Measurements from ENCODE around the gene MRPL14.

- TF ChIP-seq CTCF (IDR thresholded peaks at IDR 0.05 in 2 of 3, conservative IDR thresholded peaks at IDR 0.05 in 1 of 3; ENCODE audit: borderline replicate concordance in 1 of 3, insufficient read depth in 1 of 3, low read depth in 2 of 3, low read length in 2 of 3) = no peak
- TF ChIP-seq EZH2 (IDR thresholded peaks at IDR 0.05) = no peak
- TF ChIP-seq POLR2A (IDR thresholded peaks at IDR 0.05; ENCODE audit: borderline replicate concordance, extremely low read depth, insufficient read depth, insufficient read length) = no peak
- TF ChIP-seq, protein P1, sequence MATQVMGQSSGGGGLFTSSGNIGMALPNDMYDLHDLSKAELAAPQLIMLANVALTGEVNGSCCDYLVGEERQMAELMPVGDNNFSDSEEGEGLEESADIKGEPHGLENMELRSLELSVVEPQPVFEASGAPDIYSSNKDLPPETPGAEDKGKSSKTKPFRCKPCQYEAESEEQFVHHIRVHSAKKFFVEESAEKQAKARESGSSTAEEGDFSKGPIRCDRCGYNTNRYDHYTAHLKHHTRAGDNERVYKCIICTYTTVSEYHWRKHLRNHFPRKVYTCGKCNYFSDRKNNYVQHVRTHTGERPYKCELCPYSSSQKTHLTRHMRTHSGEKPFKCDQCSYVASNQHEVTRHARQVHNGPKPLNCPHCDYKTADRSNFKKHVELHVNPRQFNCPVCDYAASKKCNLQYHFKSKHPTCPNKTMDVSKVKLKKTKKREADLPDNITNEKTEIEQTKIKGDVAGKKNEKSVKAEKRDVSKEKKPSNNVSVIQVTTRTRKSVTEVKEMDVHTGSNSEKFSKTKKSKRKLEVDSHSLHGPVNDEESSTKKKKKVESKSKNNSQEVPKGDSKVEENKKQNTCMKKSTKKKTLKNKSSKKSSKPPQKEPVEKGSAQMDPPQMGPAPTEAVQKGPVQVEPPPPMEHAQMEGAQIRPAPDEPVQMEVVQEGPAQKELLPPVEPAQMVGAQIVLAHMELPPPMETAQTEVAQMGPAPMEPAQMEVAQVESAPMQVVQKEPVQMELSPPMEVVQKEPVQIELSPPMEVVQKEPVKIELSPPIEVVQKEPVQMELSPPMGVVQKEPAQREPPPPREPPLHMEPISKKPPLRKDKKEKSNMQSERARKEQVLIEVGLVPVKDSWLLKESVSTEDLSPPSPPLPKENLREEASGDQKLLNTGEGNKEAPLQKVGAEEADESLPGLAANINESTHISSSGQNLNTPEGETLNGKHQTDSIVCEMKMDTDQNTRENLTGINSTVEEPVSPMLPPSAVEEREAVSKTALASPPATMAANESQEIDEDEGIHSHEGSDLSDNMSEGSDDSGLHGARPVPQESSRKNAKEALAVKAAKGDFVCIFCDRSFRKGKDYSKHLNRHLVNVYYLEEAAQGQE (IDR thresholded peaks at IDR 0.05; ENCODE audit: low read depth) = no peak
- no peak for TF ChIP-seq ELF1 (IDR thresholded peaks at IDR 0.05; ENCODE audit: borderline replicate concordance, low read depth)
- TF ChIP-seq POLR2AphosphoS5 (IDR thresholded peaks at IDR 0.05; ENCODE audit: low read depth, low read length) = no peak
- TF ChIP-seq EZH2phosphoT487 (IDR thresholded peaks at IDR 0.05; ENCODE audit: borderline replicate concordance) = no peak
- TF ChIP-seq ZNF274 (IDR thresholded peaks at IDR 0.05; ENCODE audit: low read depth, low read length) = no peak
- TF ChIP-seq, protein P2, sequence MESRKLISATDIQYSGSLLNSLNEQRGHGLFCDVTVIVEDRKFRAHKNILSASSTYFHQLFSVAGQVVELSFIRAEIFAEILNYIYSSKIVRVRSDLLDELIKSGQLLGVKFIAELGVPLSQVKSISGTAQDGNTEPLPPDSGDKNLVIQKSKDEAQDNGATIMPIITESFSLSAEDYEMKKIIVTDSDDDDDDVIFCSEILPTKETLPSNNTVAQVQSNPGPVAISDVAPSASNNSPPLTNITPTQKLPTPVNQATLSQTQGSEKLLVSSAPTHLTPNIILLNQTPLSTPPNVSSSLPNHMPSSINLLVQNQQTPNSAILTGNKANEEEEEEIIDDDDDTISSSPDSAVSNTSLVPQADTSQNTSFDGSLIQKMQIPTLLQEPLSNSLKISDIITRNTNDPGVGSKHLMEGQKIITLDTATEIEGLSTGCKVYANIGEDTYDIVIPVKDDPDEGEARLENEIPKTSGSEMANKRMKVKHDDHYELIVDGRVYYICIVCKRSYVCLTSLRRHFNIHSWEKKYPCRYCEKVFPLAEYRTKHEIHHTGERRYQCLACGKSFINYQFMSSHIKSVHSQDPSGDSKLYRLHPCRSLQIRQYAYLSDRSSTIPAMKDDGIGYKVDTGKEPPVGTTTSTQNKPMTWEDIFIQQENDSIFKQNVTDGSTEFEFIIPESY (IDR thresholded peaks at IDR 0.05; ENCODE audit: extremely low read depth, insufficient replicate concordance, low read length) = no peak
- TF ChIP-seq, protein P3, sequence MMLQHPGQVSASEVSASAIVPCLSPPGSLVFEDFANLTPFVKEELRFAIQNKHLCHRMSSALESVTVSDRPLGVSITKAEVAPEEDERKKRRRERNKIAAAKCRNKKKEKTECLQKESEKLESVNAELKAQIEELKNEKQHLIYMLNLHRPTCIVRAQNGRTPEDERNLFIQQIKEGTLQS (IDR thresholded peaks at IDR 0.05) = no peak
- no peak for TF ChIP-seq EGR1 (IDR thresholded peaks at IDR 0.05; ENCODE audit: low read depth)
Observed at GRCh38 chr6:44087623-44088022, 39.6 kb downstream of the MRPL14 start.

Measured in HCT116 (cell line).